ENCODE measurements around the gene CANT1.
A peak's percentile ranks its signal among the peaks of the same experiment; 100 is the strongest.

CANT1 gene

DNA sequence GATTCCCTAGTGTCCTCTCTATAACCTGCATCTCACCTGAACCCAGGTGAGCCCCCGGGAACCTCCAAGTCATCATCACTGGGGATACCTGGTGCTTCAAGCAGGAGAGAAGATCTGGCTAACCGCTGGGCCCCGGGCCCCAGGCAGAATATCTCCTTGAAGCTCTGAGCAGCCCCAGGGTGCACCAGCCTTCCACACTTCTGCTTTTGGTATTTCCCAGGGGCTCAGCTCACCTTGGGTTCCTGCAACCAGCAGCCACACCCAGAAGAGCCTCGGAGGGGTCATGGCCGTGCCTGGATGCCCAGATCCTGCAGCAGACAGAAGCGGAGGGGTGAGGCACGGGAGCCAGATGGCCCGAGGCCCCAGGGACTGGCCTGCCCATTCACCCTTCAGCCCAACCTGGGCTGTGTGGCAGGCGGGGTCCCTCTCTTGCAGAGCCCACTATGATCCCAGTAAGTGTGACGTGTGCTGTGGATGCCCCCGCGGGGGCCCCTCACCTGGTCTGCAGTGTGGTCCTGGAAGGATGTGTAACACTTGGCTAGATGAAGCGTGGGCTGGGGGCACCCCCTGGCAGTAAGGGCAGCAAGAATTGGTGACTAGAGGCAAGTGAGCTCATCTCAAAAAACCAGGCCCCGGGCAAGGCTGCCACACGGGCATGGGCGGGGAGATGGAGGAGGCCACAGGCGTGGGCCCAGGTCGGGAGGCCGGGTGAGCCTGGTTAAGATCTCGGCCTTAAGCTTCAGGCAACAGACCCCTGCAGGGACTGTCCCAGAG lies 32.5 kb downstream of the CANT1 start:
- no peak for DNase-seq (ENCODE audit: low read depth, low spot score)
- Histone ChIP-seq H3K9ac (ENCODE audit: insufficient read length) (peak overlapping the region; percentile 20), H3K36me3 (ENCODE audit: insufficient read depth, low read length) (peaks cover 25% of the 10 kb centered on the region; the same call in 1 of the 2 replicates), H3K9me3 (ENCODE audit: low read depth, low read length) (no peaks in the 10 kb centered on the region), H3K27ac (no peak overlapping the region), H3K4me3 (peak overlapping the region; percentile 84)
- TF ChIP-seq POLR2AphosphoS5 (IDR thresholded peaks at IDR 0.05; ENCODE audit: borderline replicate concordance, low read depth, low read length) (no peak), FOXP2 (optimal IDR thresholded peaks at IDR 0.05; ENCODE audit: control extremely low read depth, extremely low read length, insufficient read depth) (no peak), EZH2 (IDR thresholded peaks at IDR 0.05) (no peak)

DNA sequence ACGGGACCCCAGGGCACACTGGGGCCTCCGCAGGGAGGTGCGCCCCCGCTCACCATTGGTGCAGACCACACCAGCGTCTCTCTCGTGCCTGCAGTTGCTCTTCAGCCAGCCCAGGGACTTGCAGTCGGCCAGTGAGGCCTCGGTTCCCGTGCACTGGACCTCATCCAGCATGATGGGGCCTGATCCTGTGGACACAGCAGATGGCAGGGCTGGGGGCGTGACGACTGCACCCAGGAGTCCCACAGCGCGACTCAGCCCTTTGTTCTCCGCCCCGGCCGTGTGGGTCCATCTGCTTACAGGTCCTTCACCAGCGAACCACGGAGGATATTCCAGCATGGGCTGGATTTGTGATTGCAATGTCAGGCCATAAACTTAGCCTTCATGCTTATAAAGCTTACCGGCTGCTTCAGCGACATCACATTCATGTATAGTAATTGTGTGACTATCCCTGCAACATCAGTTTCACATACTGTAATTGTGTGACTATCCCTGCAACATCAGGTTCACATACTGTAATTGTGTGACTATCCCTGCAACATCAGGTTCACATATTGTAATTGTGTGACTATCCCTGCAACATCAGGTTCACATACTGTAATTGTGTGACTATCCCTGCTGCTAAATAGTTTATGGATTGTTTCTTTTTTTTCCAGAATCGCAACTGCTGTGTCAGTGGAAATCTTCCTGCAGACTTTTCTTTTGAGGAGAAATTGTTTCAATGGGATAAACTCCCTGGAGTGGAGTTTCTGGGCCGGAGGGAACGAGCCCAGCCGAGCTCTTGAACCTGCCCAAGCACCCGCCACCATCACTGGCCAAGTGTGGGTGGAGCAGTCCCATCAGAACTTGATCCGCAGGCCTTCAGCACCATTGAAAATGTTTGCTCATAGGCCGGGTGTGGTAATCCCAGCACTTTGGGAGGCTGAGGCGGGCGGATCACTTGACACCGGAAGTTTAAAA lies 34.7 kb downstream of the CANT1 start:
- TF ChIP-seq POLR2AphosphoS5 (IDR thresholded peaks at IDR 0.05; ENCODE audit: borderline replicate concordance, low read depth, low read length): no peak
- no peak for TF ChIP-seq EZH2 (IDR thresholded peaks at IDR 0.05)
- no peak for TF ChIP-seq FOXP2 (optimal IDR thresholded peaks at IDR 0.05; ENCODE audit: control extremely low read depth, extremely low read length, insufficient read depth)
- no peaks in the 10 kb centered on the region for H3K9me3 ChIP-seq (ENCODE audit: low read depth, low read length)
- H3K36me3 ChIP-seq (ENCODE audit: insufficient read depth, low read length): peaks cover 25% of the 10 kb centered on the region; the same call in 1 of the 2 replicates
- H3K9ac ChIP-seq (ENCODE audit: insufficient read length): no peak overlapping the region
- H3K27ac ChIP-seq: peak overlapping the region; percentile 85
- H3K4me3 ChIP-seq: peak overlapping the region; percentile 55; the same call in 1 of the 2 replicates
- peak; percentile 28 for DNase-seq (ENCODE audit: low read depth, low spot score)

DNA sequence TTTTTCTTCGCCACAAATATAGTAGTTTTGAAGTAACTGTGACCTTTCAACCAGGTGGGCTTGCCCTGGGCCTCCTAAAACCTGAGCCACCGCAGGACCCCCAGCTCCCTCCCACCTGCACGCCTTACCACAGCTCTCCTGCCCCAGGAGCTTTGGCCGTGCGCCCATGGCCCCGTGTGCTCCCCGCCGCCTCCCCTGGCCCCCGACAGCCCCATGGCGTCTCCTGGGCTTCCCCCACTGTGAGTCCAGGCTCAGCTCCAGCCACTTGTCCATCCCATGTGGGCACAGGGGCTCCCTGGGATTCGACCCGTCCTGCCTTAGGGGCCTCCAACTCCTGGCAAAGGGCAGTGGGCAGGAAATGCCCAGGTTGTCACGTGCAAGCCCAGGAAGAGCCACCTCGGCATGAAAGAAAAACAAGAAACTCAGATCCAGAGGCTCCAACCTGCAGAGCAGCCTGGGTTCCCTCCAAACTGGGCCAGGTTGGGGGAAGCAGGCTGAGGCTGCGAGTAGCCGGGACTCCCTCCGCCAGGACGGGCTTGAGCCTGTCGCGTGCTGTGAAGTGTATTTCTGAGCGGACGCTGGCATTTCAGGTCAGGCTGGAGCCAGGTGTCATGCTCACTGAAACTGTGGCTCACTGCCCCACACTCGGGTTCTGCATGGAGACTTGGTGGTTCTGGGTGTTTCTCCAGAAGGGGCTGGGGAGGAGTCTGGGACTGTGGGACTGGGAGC lies 35.6 kb downstream of the CANT1 start:
- H3K36me3 ChIP-seq (ENCODE audit: insufficient read depth, low read length): peaks cover 25% of the 10 kb centered on the region; the same call in 1 of the 2 replicates
- no peak overlapping the region; the same call in 1 of the 2 replicates for H3K27ac ChIP-seq
- H3K9ac ChIP-seq (ENCODE audit: insufficient read length): no peak overlapping the region
- H3K4me3 ChIP-seq: no peak overlapping the region
- no peak for TF ChIP-seq FOXP2 (optimal IDR thresholded peaks at IDR 0.05; ENCODE audit: control extremely low read depth, extremely low read length, insufficient read depth)
- TF ChIP-seq EZH2 (IDR thresholded peaks at IDR 0.05): no peak
- 0 out of 2 replicates have a peak, but pooled peaks have one; percentile 7 for TF ChIP-seq POLR2AphosphoS5 (IDR thresholded peaks at IDR 0.05; ENCODE audit: borderline replicate concordance, low read depth, low read length)
- no peaks in the 10 kb centered on the region for H3K9me3 ChIP-seq (ENCODE audit: low read depth, low read length)
- DNase-seq (ENCODE audit: low read depth, low spot score): no peak

DNA sequence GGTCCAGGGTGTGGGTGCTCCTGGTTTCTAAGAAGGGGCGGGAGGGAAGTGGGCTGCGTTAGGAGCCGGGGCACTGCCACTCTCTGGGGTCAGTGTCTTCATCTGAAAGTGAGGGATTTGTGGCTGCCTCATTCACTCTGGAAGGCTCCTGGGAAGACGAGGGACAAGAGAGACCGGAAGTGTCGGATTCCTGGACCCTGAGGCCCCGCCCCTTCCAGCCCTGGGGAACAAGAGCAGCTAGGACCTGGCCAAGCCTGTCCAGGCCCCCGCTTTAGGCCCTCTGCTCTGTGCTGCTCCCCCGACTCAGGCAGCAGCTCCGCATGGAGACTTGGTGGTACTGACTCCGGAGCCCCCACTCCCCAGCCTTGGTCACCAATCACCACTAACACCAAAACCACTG lies 36.4 kb downstream of the CANT1 start:
- no peak overlapping the region for H3K9ac ChIP-seq (ENCODE audit: insufficient read length)
- no peak for DNase-seq (ENCODE audit: low read depth, low spot score)
- H3K36me3 ChIP-seq (ENCODE audit: insufficient read depth, low read length): peaks cover 24% of the 10 kb centered on the region; the same call in 1 of the 2 replicates
- no peak overlapping the region; the same call in 1 of the 2 replicates for H3K27ac ChIP-seq
- TF ChIP-seq FOXP2 (optimal IDR thresholded peaks at IDR 0.05; ENCODE audit: control extremely low read depth, extremely low read length, insufficient read depth) (no peak), POLR2AphosphoS5 (IDR thresholded peaks at IDR 0.05; ENCODE audit: borderline replicate concordance, low read depth, low read length) (no peak), EZH2 (IDR thresholded peaks at IDR 0.05) (no peak)
- no peak overlapping the region for H3K4me3 ChIP-seq
- no peaks in the 10 kb centered on the region for H3K9me3 ChIP-seq (ENCODE audit: low read depth, low read length)

DNA sequence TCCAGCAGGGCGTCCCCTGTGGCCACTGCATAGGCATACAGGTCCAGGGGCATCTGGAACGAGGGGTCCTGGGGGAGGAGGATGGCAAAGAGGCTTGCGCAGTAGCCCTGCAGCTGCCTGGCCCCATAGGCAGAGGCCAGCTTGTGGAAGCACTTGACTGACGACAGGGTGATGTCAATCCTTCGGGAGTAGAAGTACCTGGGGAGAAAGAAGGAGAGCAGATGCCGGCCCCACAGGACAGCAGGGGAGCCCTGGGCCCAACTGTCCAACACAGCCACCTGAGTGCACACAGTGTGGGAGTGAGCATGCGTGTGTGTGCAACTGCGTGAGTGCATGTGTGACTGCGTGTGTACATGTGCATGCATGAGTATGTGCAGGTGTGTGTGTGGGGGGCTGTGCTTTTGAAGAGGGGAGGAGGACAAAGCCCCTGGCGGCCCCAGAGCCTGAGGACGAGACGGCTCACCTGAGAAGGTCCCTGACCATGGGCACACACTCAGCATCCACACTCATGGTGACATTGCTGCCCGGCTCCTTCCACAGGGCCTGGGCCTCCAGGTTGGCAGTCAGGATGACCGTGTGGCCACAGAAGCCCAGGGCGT lies 37.0 kb downstream of the CANT1 start:
- no peak for DNase-seq (ENCODE audit: low read depth, low spot score)
- no peak overlapping the region for H3K9ac ChIP-seq (ENCODE audit: insufficient read length)
- no peak overlapping the region for H3K4me3 ChIP-seq
- H3K27ac ChIP-seq: no peak overlapping the region
- peaks cover 19% of the 10 kb centered on the region; the same call in 1 of the 2 replicates for H3K36me3 ChIP-seq (ENCODE audit: insufficient read depth, low read length)
- TF ChIP-seq EZH2 (IDR thresholded peaks at IDR 0.05): no peak
- TF ChIP-seq POLR2AphosphoS5 (IDR thresholded peaks at IDR 0.05; ENCODE audit: borderline replicate concordance, low read depth, low read length): no peak
- TF ChIP-seq FOXP2 (optimal IDR thresholded peaks at IDR 0.05; ENCODE audit: control extremely low read depth, extremely low read length, insufficient read depth): no peak
- H3K9me3 ChIP-seq (ENCODE audit: low read depth, low read length): no peaks in the 10 kb centered on the region

DNA sequence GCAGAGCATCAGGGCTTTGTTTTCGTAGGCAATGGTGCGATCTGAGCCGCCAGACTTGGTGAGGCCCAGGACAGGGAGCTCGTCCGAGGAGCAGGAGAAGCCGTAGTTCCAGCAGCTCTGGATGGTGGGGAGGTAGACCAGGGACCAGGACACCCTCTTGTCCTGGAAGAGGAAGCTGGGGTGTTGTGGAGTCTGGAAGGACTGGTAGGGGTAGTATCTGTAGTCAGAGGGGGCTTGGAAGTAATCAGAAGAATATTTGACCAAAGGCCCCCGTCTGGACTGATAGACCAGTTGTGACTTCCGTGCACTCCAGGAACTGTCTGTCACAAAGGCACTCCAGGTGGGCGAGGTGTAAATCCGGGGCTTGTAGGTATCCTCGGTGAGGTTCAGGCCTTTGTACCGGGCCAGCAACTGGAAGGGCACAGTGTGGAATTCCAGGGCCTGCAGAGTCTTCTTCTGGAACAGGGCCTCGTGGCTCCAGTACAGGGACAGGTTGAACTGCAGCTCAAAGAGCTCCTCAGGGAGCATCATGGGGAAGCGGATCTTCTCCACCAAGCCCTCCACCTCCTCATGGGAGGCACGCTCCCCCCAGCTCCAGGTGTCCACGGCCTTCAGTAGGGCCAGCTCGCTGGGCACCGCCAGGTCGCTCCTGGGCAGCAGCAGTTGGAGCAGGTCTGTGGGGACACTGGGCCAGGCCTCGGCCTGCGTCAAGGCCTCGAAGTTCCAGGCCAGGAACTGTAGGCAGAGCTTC lies 37.6 kb downstream of the CANT1 start:
- DNase-seq (ENCODE audit: low read depth, low spot score): no peak
- Histone ChIP-seq H3K36me3 (ENCODE audit: insufficient read depth, low read length) (peaks cover 15% of the 10 kb centered on the region; the same call in 1 of the 2 replicates), H3K9me3 (ENCODE audit: low read depth, low read length) (no peaks in the 10 kb centered on the region), H3K27ac (no peak overlapping the region), H3K9ac (ENCODE audit: insufficient read length) (no peak overlapping the region), H3K4me3 (no peak overlapping the region)
- TF ChIP-seq POLR2AphosphoS5 (IDR thresholded peaks at IDR 0.05; ENCODE audit: borderline replicate concordance, low read depth, low read length): no peak
- no peak for TF ChIP-seq FOXP2 (optimal IDR thresholded peaks at IDR 0.05; ENCODE audit: control extremely low read depth, extremely low read length, insufficient read depth)
- TF ChIP-seq EZH2 (IDR thresholded peaks at IDR 0.05): no peak
